ENCODE results near the gene ROR2.

Gene ROR2

GRCh38 chr9:91900055-91900796, 49.8 kb downstream of the ROR2 start:
- DNase-seq (ENCODE audit: low read depth): no peak

GRCh38 chr9:91899594-91899993, 50.4 kb downstream of the ROR2 start:
- no peak for DNase-seq (ENCODE audit: low read depth)

- DNase-seq (ENCODE audit: low read depth): no peak
These were observed 50.8 kb downstream of the ROR2 start for GRCh38 chr9:91899219-91899563.

- DNase-seq (ENCODE audit: low read depth): peak; percentile 53
These were observed 51.4 kb downstream of the ROR2 start for GRCh38 chr9:91898451-91899218.

- DNase-seq (ENCODE audit: low read depth): peak; percentile 29
These were observed 52.8 kb downstream of the ROR2 start for GRCh38 chr9:91897201-91897600.

GRCh38 chr9:91896513-91897121, 53.4 kb downstream of the ROR2 start:
- DNase-seq (ENCODE audit: low read depth): peak; percentile 63

GRCh38 chr9:91896097-91896496, 53.9 kb downstream of the ROR2 start:
- peak; percentile 20 for DNase-seq (ENCODE audit: low read depth)

- no peak for DNase-seq (ENCODE audit: low read depth)
These were observed 55.5 kb downstream of the ROR2 start for GRCh38 chr9:91894536-91894935.

- no peak for DNase-seq (ENCODE audit: low read depth)
These were observed 56.0 kb downstream of the ROR2 start for GRCh38 chr9:91894023-91894422.

- DNase-seq (ENCODE audit: low read depth): no peak
These were observed 58.1 kb downstream of the ROR2 start for GRCh38 chr9:91891915-91892314.

- DNase-seq (ENCODE audit: low read depth): no peak
These were observed 59.4 kb downstream of the ROR2 start for GRCh38 chr9:91890662-91891061.

- DNase-seq (ENCODE audit: low read depth): no peak
These were observed 60.7 kb downstream of the ROR2 start for GRCh38 chr9:91889161-91889911.

GRCh38 chr9:91886414-91887076, 63.5 kb downstream of the ROR2 start:
- no peak for DNase-seq (ENCODE audit: low read depth)

- no peak for DNase-seq (ENCODE audit: low read depth)
These were observed 64.1 kb downstream of the ROR2 start for GRCh38 chr9:91885746-91886413.

- DNase-seq (ENCODE audit: low read depth): peak; percentile 69
These were observed 65.0 kb downstream of the ROR2 start for GRCh38 chr9:91884696-91885687.

- no peak for DNase-seq (ENCODE audit: low read depth)
These were observed 65.9 kb downstream of the ROR2 start for GRCh38 chr9:91884153-91884552.

- no peak for DNase-seq (ENCODE audit: low read depth)
These were observed 66.5 kb downstream of the ROR2 start for GRCh38 chr9:91883503-91883902.

GRCh38 chr9:91882627-91883026, 67.4 kb downstream of the ROR2 start:
- DNase-seq (ENCODE audit: low read depth): no peak

GRCh38 chr9:91880378-91880972, 69.6 kb downstream of the ROR2 start:
- DNase-seq (ENCODE audit: low read depth): no peak

- no peak for DNase-seq (ENCODE audit: low read depth)
These were observed 70.8 kb downstream of the ROR2 start for GRCh38 chr9:91879231-91879630.

All from iris pigment epithelial cell (primary cell).